Measurements from ENCODE around the gene PLEKHG7.
"Not testable (repeated sequence)": the region's sequence is repeated elsewhere in the genome, so short reads cannot be mapped to it uniquely, and the experiment has no call there.

Gene PLEKHG7

GRCh38 chr12:92743026-92743425 lies 40.2 kb downstream of the PLEKHG7 start:
- H3K9me3 Mint-ChIP-seq = no peaks in the 10 kb centered on the region
- DNase-seq (ENCODE audit: low spot score in 2 of 2) (no peak), ATAC-seq (ENCODE audit: low read depth) (no peak)
- no peak overlapping the region for H3K4me3 Mint-ChIP-seq
- H3K36me3 Mint-ChIP-seq = peaks cover 33% of the 10 kb centered on the region
- H3K27ac Mint-ChIP-seq = no peak overlapping the region
- H3K27me3 Mint-ChIP-seq = no peaks in the 10 kb centered on the region
- no peaks in the 10 kb centered on the region for H3K4me1 Mint-ChIP-seq

DNA sequence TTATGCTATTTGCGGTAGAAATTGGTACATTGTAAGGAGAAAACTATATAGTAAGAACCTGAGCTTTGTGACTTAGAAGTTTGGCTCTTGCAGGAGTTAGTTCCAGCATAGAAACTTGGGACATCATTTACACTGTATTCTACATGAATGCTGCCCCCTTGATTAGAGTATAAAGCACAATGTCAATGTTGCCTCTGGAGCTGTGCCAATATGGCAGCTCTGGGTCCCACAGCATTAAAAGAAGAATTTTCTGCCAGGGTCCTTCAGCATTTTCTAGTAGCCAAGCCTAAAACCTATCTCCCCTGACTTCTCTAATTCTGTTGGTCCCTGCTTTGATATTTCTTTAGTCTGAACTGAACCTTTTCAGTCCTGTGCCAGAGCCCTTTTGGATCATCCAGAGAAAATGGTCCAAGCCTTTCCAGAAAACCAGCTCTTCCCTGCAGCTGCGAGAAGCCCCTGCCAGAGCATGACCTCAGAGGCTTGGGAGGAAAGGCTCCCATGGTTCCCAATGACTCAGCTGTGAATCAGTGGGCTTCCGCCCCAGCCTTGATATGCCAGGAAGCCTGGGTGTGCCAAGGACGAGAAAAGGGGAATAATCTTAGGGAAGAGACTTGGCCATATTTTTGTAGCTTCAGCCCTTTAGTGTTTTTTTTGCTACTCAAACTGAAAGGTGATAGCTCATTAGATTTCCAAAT lies 43.2 kb downstream of the PLEKHG7 start:
- H3K4me1 Mint-ChIP-seq = no peaks in the 10 kb centered on the region
- no peak for DNase-seq (ENCODE audit: low spot score in 2 of 2)
- peaks cover 42% of the 10 kb centered on the region for H3K36me3 Mint-ChIP-seq
- H3K9me3 Mint-ChIP-seq = no peaks in the 10 kb centered on the region
- ATAC-seq (ENCODE audit: low read depth) = no peak
- H3K27ac Mint-ChIP-seq = no peak overlapping the region
- H3K4me3 Mint-ChIP-seq = no peak overlapping the region
- no peaks in the 10 kb centered on the region for H3K27me3 Mint-ChIP-seq

GRCh38 chr12:92747151-92747550 lies 44.4 kb downstream of the PLEKHG7 start:
- Mint-ChIP-seq H3K4me3 (no peak overlapping the region), H3K27me3 (no peaks in the 10 kb centered on the region), H3K9me3 (no peaks in the 10 kb centered on the region)

DNA sequence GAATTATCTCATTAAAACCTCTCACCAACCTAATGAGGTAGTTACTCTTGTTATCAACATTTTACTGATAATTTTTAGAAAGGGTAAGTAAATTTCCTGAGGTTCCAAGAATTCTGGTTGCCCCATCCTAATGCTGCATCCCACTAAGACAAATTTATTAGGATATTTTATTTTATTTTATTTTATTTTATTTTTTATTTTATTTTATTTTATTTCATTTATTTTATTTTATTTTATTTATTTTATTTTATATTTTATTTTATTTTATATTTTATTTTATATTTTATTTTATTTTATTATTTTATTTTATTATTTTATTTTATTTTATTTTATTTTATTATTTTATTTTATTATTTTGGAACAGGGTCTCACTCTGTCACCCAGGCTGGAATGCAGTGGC lies 46.9 kb downstream of the PLEKHG7 start:
- not testable (repeated sequence) for H3K27me3 Mint-ChIP-seq; H3K9me3 Mint-ChIP-seq; DNase-seq (ENCODE audit: low spot score in 2 of 2); H3K4me3 Mint-ChIP-seq; H3K4me1 Mint-ChIP-seq; H3K27ac Mint-ChIP-seq; ATAC-seq (ENCODE audit: low read depth)
- peaks cover 41% of the 10 kb centered on the region for H3K36me3 Mint-ChIP-seq

More at GRCh38 chr12:92747151-92747550, 44.4 kb downstream of the PLEKHG7 start:
- Mint-ChIP-seq H3K27ac (no peak overlapping the region), H3K4me1 (no peaks in the 10 kb centered on the region), H3K36me3 (peaks cover 40% of the 10 kb centered on the region)
- DNase-seq (ENCODE audit: low spot score in 2 of 2) (no peak), ATAC-seq (ENCODE audit: low read depth) (no peak)

DNA sequence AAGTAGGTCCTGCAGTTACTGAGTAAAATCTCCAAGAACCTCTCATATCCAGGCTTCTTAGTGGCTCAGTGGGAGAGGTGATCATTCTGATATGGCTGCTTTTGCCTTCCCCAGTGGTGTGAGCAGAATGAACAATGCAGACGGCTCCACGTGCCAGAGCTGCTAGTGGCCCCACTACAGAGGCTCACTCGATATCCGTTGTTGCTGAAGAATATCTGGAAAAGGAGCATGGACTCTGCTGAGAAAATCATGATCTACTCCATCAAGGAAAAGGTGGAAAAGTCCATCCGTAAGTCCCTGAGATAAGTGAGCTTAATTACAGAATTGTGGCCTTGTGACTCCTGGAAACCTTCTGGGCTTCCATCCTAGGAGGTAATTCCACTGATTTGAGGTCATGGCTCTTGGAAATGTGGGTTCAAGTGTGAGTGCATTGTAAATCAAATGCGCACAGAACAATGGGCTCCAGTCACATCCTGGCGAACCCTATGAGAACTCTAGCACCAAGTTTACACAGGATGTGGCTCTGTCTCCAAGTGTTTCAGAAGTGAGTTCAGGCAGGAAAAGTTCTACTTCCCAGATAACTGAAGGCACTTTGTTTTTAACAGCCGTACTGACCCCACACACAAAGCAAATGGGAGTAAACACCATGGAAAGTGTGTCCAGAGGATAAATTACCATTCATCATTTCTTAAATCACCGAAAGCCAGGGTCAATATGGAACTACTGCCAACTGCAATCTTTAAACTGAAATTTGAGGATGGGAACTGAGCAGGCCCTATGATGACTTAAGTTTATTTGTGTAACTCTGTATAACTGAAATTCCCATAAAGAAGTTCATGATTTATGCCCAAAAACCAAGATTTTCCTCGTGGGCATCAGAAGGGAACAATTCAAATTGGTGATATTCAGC lies 51.4 kb downstream of the PLEKHG7 start:
- no peaks in the 10 kb centered on the region for H3K9me3 Mint-ChIP-seq
- H3K4me3 Mint-ChIP-seq = no peak overlapping the region
- H3K27me3 Mint-ChIP-seq = no peaks in the 10 kb centered on the region
- no peak overlapping the region for H3K27ac Mint-ChIP-seq
- ATAC-seq (ENCODE audit: low read depth) (no peak), DNase-seq (ENCODE audit: low spot score in 2 of 2) (no peak)
- H3K36me3 Mint-ChIP-seq = peaks cover 52% of the 10 kb centered on the region
- peaks cover 4% of the 10 kb centered on the region for H3K4me1 Mint-ChIP-seq

DNA sequence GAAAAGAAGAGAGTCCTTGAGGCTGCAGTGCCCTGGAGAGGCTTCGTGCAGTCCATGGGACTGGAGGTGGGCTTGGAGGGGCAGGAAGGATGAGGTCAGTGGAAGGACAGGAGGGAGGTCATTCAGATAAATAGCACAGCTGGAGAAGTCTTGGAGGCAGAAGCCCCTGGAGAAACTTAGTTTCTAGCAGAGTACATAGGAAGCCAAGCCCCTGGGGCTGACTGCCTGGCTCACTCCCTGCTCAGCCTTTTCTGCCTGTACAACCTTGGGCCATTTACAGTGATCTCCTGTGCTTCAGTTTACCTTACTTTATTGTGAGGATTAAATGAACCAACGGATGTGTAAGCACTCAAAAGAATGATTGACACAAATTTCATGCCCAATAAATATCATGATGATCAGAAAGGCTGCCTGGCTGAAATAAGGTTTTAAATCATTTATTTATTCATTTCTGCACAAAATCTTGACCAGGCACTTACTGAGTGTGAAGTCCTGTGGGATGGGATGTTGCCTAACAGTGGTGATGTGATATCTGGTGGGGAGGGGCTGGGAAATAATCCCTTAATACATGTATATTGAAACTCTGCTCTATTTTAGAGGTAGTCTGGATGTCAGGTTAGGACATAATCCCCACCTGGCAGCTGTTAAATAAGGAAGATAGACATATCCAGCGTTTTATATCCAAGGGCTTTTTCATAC lies 54.3 kb downstream of the PLEKHG7 start:
- no peak overlapping the region for H3K4me3 Mint-ChIP-seq
- H3K4me1 Mint-ChIP-seq = peaks cover 8% of the 10 kb centered on the region
- H3K9me3 Mint-ChIP-seq = no peaks in the 10 kb centered on the region
- ATAC-seq (ENCODE audit: low read depth) (no peak), DNase-seq (ENCODE audit: low spot score in 2 of 2) (no peak)
- no peak overlapping the region for H3K27ac Mint-ChIP-seq
- peaks cover 46% of the 10 kb centered on the region for H3K36me3 Mint-ChIP-seq
- H3K27me3 Mint-ChIP-seq = no peaks in the 10 kb centered on the region

GRCh38 chr12:92757597-92758121 lies 54.9 kb downstream of the PLEKHG7 start:
- no peak for ATAC-seq (ENCODE audit: low read depth)
- peaks cover 43% of the 10 kb centered on the region for H3K36me3 Mint-ChIP-seq
- no peak overlapping the region for H3K4me3 Mint-ChIP-seq

GRCh38 chr12:92759634-92760268 lies 57.0 kb downstream of the PLEKHG7 start:
- no peaks in the 10 kb centered on the region for H3K9me3 Mint-ChIP-seq
- ATAC-seq (ENCODE audit: low read depth) (no peak), DNase-seq (ENCODE audit: low spot score in 2 of 2) (no peak)
- H3K27ac Mint-ChIP-seq = no peak overlapping the region
- peaks cover 33% of the 10 kb centered on the region for H3K36me3 Mint-ChIP-seq
- H3K4me3 Mint-ChIP-seq = no peak overlapping the region
- H3K4me1 Mint-ChIP-seq = peaks cover 8% of the 10 kb centered on the region
- H3K27me3 Mint-ChIP-seq = no peaks in the 10 kb centered on the region

More at GRCh38 chr12:92757597-92758121, 54.9 kb downstream of the PLEKHG7 start:
- Mint-ChIP-seq H3K27ac (no peak overlapping the region), H3K9me3 (no peaks in the 10 kb centered on the region), H3K4me1 (peaks cover 8% of the 10 kb centered on the region), H3K27me3 (no peaks in the 10 kb centered on the region)
- no peak for DNase-seq (ENCODE audit: low spot score in 2 of 2)

- Mint-ChIP-seq H3K36me3 (peaks cover 21% of the 10 kb centered on the region), H3K27ac (peak overlapping the region; percentile 63), H3K27me3 (no peaks in the 10 kb centered on the region), H3K4me1 (peaks cover 8% of the 10 kb centered on the region), H3K9me3 (no peaks in the 10 kb centered on the region), H3K4me3 (no peak overlapping the region)
- DNase-seq (ENCODE audit: low spot score in 2 of 2) (no peak), ATAC-seq (ENCODE audit: low read depth) (no peak)
These were observed 60.0 kb downstream of the PLEKHG7 start for GRCh38 chr12:92762773-92763172.

GRCh38 chr12:92764831-92765230 lies 62.0 kb downstream of the PLEKHG7 start:
- DNase-seq (ENCODE audit: low spot score in 2 of 2) = no peak
- Mint-ChIP-seq H3K4me1 (peaks cover 8% of the 10 kb centered on the region), H3K36me3 (peaks cover 16% of the 10 kb centered on the region)

GRCh38 chr12:92765871-92766270 lies 63.1 kb downstream of the PLEKHG7 start:
- ATAC-seq (ENCODE audit: low read depth) (no peak), DNase-seq (ENCODE audit: low spot score in 2 of 2) (no peak)
- H3K27ac Mint-ChIP-seq = no peak overlapping the region
- peaks cover 21% of the 10 kb centered on the region for H3K36me3 Mint-ChIP-seq
- peaks cover 8% of the 10 kb centered on the region for H3K4me1 Mint-ChIP-seq
- H3K9me3 Mint-ChIP-seq = no peaks in the 10 kb centered on the region
- H3K27me3 Mint-ChIP-seq = no peaks in the 10 kb centered on the region
- H3K4me3 Mint-ChIP-seq = no peak overlapping the region

More at GRCh38 chr12:92764831-92765230, 62.0 kb downstream of the PLEKHG7 start:
- no peak overlapping the region for H3K4me3 Mint-ChIP-seq
- ATAC-seq (ENCODE audit: low read depth) = no peak
- no peaks in the 10 kb centered on the region for H3K9me3 Mint-ChIP-seq
- no peak overlapping the region for H3K27ac Mint-ChIP-seq
- H3K27me3 Mint-ChIP-seq = no peaks in the 10 kb centered on the region

- Mint-ChIP-seq H3K4me1 (peaks cover 6% of the 10 kb centered on the region), H3K9me3 (no peaks in the 10 kb centered on the region), H3K36me3 (peaks cover 23% of the 10 kb centered on the region), H3K27ac (peak overlapping the region; percentile 77), H3K4me3 (no peak overlapping the region), H3K27me3 (no peaks in the 10 kb centered on the region)
- DNase-seq (ENCODE audit: low spot score in 2 of 2) (no peak), ATAC-seq (ENCODE audit: low read depth) (no peak)
These were observed 66.5 kb downstream of the PLEKHG7 start for GRCh38 chr12:92769124-92769901.

GRCh38 chr12:92771001-92771400 lies 68.2 kb downstream of the PLEKHG7 start:
- H3K9me3 Mint-ChIP-seq = no peaks in the 10 kb centered on the region
- H3K4me1 Mint-ChIP-seq = peaks cover 6% of the 10 kb centered on the region
- ATAC-seq (ENCODE audit: low read depth) (no peak), DNase-seq (ENCODE audit: low spot score in 2 of 2) (no peak)
- H3K27me3 Mint-ChIP-seq = no peaks in the 10 kb centered on the region
- peak overlapping the region; percentile 21 for H3K27ac Mint-ChIP-seq
- H3K36me3 Mint-ChIP-seq = peaks cover 21% of the 10 kb centered on the region
- H3K4me3 Mint-ChIP-seq = no peak overlapping the region

All from memory B cell (primary cell).